ENCODE data around the gene IL22RA2.

IL22RA2 gene

GRCh38 chr6:137095651-137096238 is 77.7 kb downstream of the IL22RA2 start:
- no peak for DNase-seq (ENCODE audit: low read depth)

- DNase-seq (ENCODE audit: low read depth) = no peak
These were observed 78.4 kb downstream of the IL22RA2 start for GRCh38 chr6:137095093-137095492.

- DNase-seq (ENCODE audit: low read depth) = peak; percentile 64
These were observed 78.9 kb downstream of the IL22RA2 start for GRCh38 chr6:137094411-137095008.

Data from EH (cell line).